Measurements from ENCODE around the gene COL18A1. TPM values are rescaled to one million over a fixed set of nuclear protein-coding genes. Genes with fewer than 3 reads are reported as not detected.
"Not testable (repeated sequence)": the region's sequence is repeated elsewhere in the genome, so short reads cannot be mapped to it uniquely, and the experiment has no call there.

Gene COL18A1
- total RNA-seq, 2 donors from 2014 or later: 56.2 to 229 TPM

- no peaks in the 10 kb centered on the region for H3K36me3 ChIP-seq
- WGBS: 88% methylated on average over 15 of the region's 15 CpGs
- intact Hi-C loops (cut with DNase I): loop anchor here (5.0 to 10.0 kb wide), 2 partner anchors 33 to 481 kb away; no protein-coding TSS in a partner anchor
- no peak overlapping the region for H3K4me3 ChIP-seq
- H3K9me3 ChIP-seq: no peaks in the 10 kb centered on the region
- TF ChIP-seq POLR2AphosphoS5 (IDR thresholded peaks at IDR 0.05) (no peak), CTCF (IDR thresholded peaks at IDR 0.05) (no peak), POLR2A (IDR thresholded peaks at IDR 0.05) (no peak)
- H3K27me3 ChIP-seq (replicated peaks; ENCODE audit: insufficient read depth): peaks cover 7% of the 10 kb centered on the region
- no peak for DNase-seq (ENCODE audit: low spot score)
- H3K27ac ChIP-seq: no peak overlapping the region
- no peaks in the 10 kb centered on the region for H3K4me1 ChIP-seq (replicated peaks)
Observed at GRCh38 chr21:45435405-45435981, 30.5 kb downstream of the COL18A1 start.

GRCh38 chr21:45436351-45437065 is 31.5 kb downstream of the COL18A1 start:
- Histone ChIP-seq H3K4me3 (no peak overlapping the region), H3K9me3 (no peaks in the 10 kb centered on the region), H3K27me3 (replicated peaks; ENCODE audit: insufficient read depth) (peaks cover 3% of the 10 kb centered on the region), H3K27ac (no peak overlapping the region), H3K4me1 (replicated peaks) (no peaks in the 10 kb centered on the region), H3K36me3 (no peaks in the 10 kb centered on the region)
- intact Hi-C loops (cut with DNase I): loop anchor here (5.0 to 10.0 kb wide), 2 partner anchors 34 to 482 kb away; no protein-coding TSS in a partner anchor
- WGBS: 87% methylated on average over 18 of the region's 18 CpGs
- TF ChIP-seq POLR2A (IDR thresholded peaks at IDR 0.05) (no peak), CTCF (IDR thresholded peaks at IDR 0.05) (no peak)
- no peak for DNase-seq (ENCODE audit: low spot score)

GRCh38 chr21:45437844-45438243 is 32.9 kb downstream of the COL18A1 start:
- intact Hi-C loops (cut with DNase I): loop anchor here (5.0 to 10.0 kb wide), 2 partner anchors 36 to 483 kb away; no protein-coding TSS in a partner anchor
- not testable (repeated sequence) for H3K4me1 ChIP-seq (replicated peaks); H3K27me3 ChIP-seq (replicated peaks; ENCODE audit: insufficient read depth); H3K4me3 ChIP-seq; H3K9me3 ChIP-seq; DNase-seq (ENCODE audit: low spot score); H3K27ac ChIP-seq; H3K36me3 ChIP-seq

GRCh38 chr21:45438391-45439145 is 33.6 kb downstream of the COL18A1 start:
- intact Hi-C loops (cut with DNase I): loop anchor here (1.0 to 10.0 kb wide), 3 partner anchors 36 to 484 kb away; no protein-coding TSS in a partner anchor
- H3K4me1 ChIP-seq (replicated peaks): no peaks in the 10 kb centered on the region
- 61% methylated on average over 26 of the region's 26 CpGs for WGBS
- H3K36me3 ChIP-seq: no peaks in the 10 kb centered on the region
- peak overlapping the region in 1 of 2 donors; percentile 6 for H3K4me3 ChIP-seq
- DNase-seq (ENCODE audit: low spot score): no peak
- peak overlapping the region; percentile 60 for H3K27ac ChIP-seq
- H3K27me3 ChIP-seq (replicated peaks; ENCODE audit: insufficient read depth): peaks cover 3% of the 10 kb centered on the region
- TF ChIP-seq CTCF (IDR thresholded peaks at IDR 0.05) (no peak), POLR2AphosphoS5 (IDR thresholded peaks at IDR 0.05) (no peak), POLR2A (IDR thresholded peaks at IDR 0.05) (no peak)
- no peaks in the 10 kb centered on the region for H3K9me3 ChIP-seq

- peak; percentile 77 for DNase-seq (ENCODE audit: low spot score)
- H3K4me3 ChIP-seq: peak overlapping the region in 1 of 2 donors; percentile 6
- no peak for TF ChIP-seq POLR2A (IDR thresholded peaks at IDR 0.05)
- TF ChIP-seq POLR2AphosphoS5 (IDR thresholded peaks at IDR 0.05): peak; percentile 32
- peak; percentile 93 to 99 (median 98) for TF ChIP-seq CTCF (IDR thresholded peaks at IDR 0.05)
- H3K27me3 ChIP-seq (replicated peaks; ENCODE audit: insufficient read depth): peaks cover 3% of the 10 kb centered on the region
- H3K4me1 ChIP-seq (replicated peaks): no peaks in the 10 kb centered on the region
- H3K27ac ChIP-seq: peak overlapping the region; percentile 60
- no peaks in the 10 kb centered on the region for H3K9me3 ChIP-seq
- H3K36me3 ChIP-seq: no peaks in the 10 kb centered on the region
- WGBS: 11% methylated on average over 56 of the region's 58 CpGs
- intact Hi-C loops (cut with DNase I): loop anchor here (1.0 to 10.0 kb wide), 3 partner anchors 37 to 485 kb away; no protein-coding TSS in a partner anchor
Observed at GRCh38 chr21:45439161-45439872, 34.4 kb downstream of the COL18A1 start.
